H9 (cell line): ENCODE results near the gene CCDC92. TPM values are rescaled to one million over a fixed set of nuclear protein-coding genes. Genes with fewer than 3 reads are reported as not detected.

Source experiments
- DNase-seq: peaks from one replicate; pipeline ENCODE4 v3.0.0-alpha.2; 2017
- H2AFZ ChIP-seq: one replicate; pipeline ENCODE4 v1.6.1; 2013; ENCODE audit warnings: mild to moderate bottlenecking, low read length, control low read depth, moderate library complexity
- H2AK5ac ChIP-seq: 2 replicates; pipeline ENCODE4 v1.6.1; 2013; ENCODE audit warnings: low read length, control low read depth, mixed read lengths; ENCODE audit not compliant: insufficient read length
- H2BK120ac ChIP-seq: one replicate; pipeline ENCODE4 v1.6.1; 2013; ENCODE audit warnings: low read depth, mild to moderate bottlenecking, low read length, control low read depth, inconsistent platforms; ENCODE audit not compliant: poor library complexity, severe bottlenecking
- H2BK12ac ChIP-seq: 2 replicates; pipeline ENCODE4 v1.6.1; 2013; ENCODE audit warnings: low read length, control low read depth, mixed read lengths, low read depth; ENCODE audit not compliant: insufficient read length
- H2BK15ac ChIP-seq: 2 replicates; pipeline ENCODE4 v1.6.1; 2013; ENCODE audit warnings: low read depth, low read length, control low read depth
- H2BK20ac ChIP-seq: one replicate; pipeline ENCODE4 v1.6.1; 2013; ENCODE audit warnings: low read depth, mild to moderate bottlenecking, low read length, control low read depth, inconsistent platforms; ENCODE audit not compliant: poor library complexity, severe bottlenecking
- H2BK5ac ChIP-seq: 2 replicates; pipeline ENCODE4 v1.6.1; 2013; ENCODE audit warnings: low read length, control low read depth, mixed read lengths; ENCODE audit not compliant: insufficient read length
- H3K14ac ChIP-seq: 2 replicates; pipeline ENCODE4 v1.6.1; 2013; ENCODE audit warnings: low read length, control low read depth; ENCODE audit not compliant: insufficient read depth
- H3K18ac ChIP-seq: 2 replicates; pipeline ENCODE4 v1.6.1; 2013; ENCODE audit warnings: low read depth, mild to moderate bottlenecking, mixed read lengths, low read length, control low read depth; ENCODE audit not compliant: insufficient read length
- H3K23ac ChIP-seq: 2 replicates; pipeline ENCODE4 v1.6.1; 2013; ENCODE audit warnings: low read length, control low read depth, mixed read lengths, low read depth; ENCODE audit not compliant: insufficient read length
- H3K23me2 ChIP-seq: 2 replicates; pipeline ENCODE4 v1.6.1; 2013; ENCODE audit warnings: low read depth, mild to moderate bottlenecking, mixed read lengths, low read length, control low read depth; ENCODE audit not compliant: insufficient read length, poor library complexity, severe bottlenecking
- H3K27ac ChIP-seq: 2 replicates; pipeline ENCODE4 v1.5.1; 2013; ENCODE audit warnings: low read length, control low read depth, mixed read lengths, low read depth; ENCODE audit not compliant: insufficient read length
- H3K27me3 ChIP-seq: 2 replicates; pipeline ENCODE4 v1.6.1; 2013; ENCODE audit warnings: low read length, control low read depth, inconsistent platforms; ENCODE audit not compliant: insufficient read depth
- H3K4ac ChIP-seq: 2 replicates; pipeline ENCODE4 v1.6.1; 2013; ENCODE audit warnings: low read depth, mild to moderate bottlenecking, control low read depth, inconsistent platforms, low read length, moderate library complexity
- H3K4me1 ChIP-seq: 2 replicates; pipeline ENCODE4 v1.6.1; 2013; ENCODE audit warnings: low read length, control low read depth, inconsistent platforms; ENCODE audit not compliant: insufficient read depth
- H3K4me2 ChIP-seq: 2 replicates; pipeline ENCODE4 v1.6.1; 2013; ENCODE audit warnings: low read length, control low read depth, mixed read lengths; ENCODE audit not compliant: insufficient read length, insufficient read depth
- H3K56ac ChIP-seq: 2 replicates; pipeline ENCODE4 v1.6.1; 2013; ENCODE audit warnings: low read depth, mild to moderate bottlenecking, mixed read lengths, low read length, control low read depth; ENCODE audit not compliant: insufficient read length
- H3K79me1 ChIP-seq: 2 replicates; pipeline ENCODE4 v1.6.1; 2013; ENCODE audit warnings: low read depth, mild to moderate bottlenecking, moderate library complexity, low read length, control low read depth, inconsistent platforms; ENCODE audit not compliant: insufficient read depth, poor library complexity, severe bottlenecking
- H3K79me2 ChIP-seq: 2 replicates; pipeline ENCODE4 v1.6.1; 2013; ENCODE audit warnings: low read length, control low read depth, inconsistent platforms; ENCODE audit not compliant: insufficient read depth
- H3K9ac ChIP-seq: 2 replicates; pipeline ENCODE4 v1.6.1; 2013; ENCODE audit warnings: low read length, control low read depth, mixed read lengths; ENCODE audit not compliant: insufficient read length; ENCODE audit errors: extremely low read depth
- H3K9me3 ChIP-seq: one replicate; pipeline ENCODE4 v1.6.1; 2013; ENCODE audit warnings: low read depth, low read length, inconsistent platforms; ENCODE audit not compliant: control insufficient read depth
- H3T11ph ChIP-seq: one replicate; pipeline ENCODE4 v1.6.1; 2013; ENCODE audit warnings: mild to moderate bottlenecking, low read length, control low read depth, inconsistent platforms
- H4K20me1 ChIP-seq: one replicate; pipeline ENCODE4 v1.6.1; 2013; ENCODE audit not compliant: control insufficient read depth, insufficient read length, insufficient read depth
- H4K5ac ChIP-seq: 2 replicates; pipeline ENCODE4 v1.6.1; 2013; ENCODE audit warnings: low read depth, mild to moderate bottlenecking, mixed read lengths, low read length, control low read depth; ENCODE audit not compliant: insufficient read length
- H4K8ac ChIP-seq: replicated peaks from 2 replicates; pipeline ENCODE4 v1.6.1; 2013; ENCODE audit warnings: low read length, control low read depth, mixed read lengths, low read depth; ENCODE audit not compliant: insufficient read length
- H4K91ac ChIP-seq: 2 replicates; pipeline ENCODE4 v1.6.1; 2013; ENCODE audit warnings: low read depth, mild to moderate bottlenecking, moderate library complexity, mixed read lengths, low read length, control low read depth; ENCODE audit not compliant: insufficient read length
- H3K27ac Mint-ChIP-seq, 3 experiments: 2 replicates in 2 of 3; 3 replicates in 1 of 3; pipeline ENCODE4 v1.8.0; 2020 to 2021; ENCODE audit warnings: mixed read lengths in 3 of 3, mild to moderate bottlenecking in 1 of 3, moderate library complexity in 1 of 3
- H3K27me3 Mint-ChIP-seq: 2 replicates; pipeline ENCODE4 v1.8.0; 2021; ENCODE audit warnings: low read depth, mild to moderate bottlenecking, moderate library complexity, mixed read lengths
- H3K36me3 Mint-ChIP-seq, 3 experiments: 2 replicates in 2 of 3; 3 replicates in 1 of 3; pipeline ENCODE4 v1.8.0; 2020 to 2021; ENCODE audit warnings: low read depth in 3 of 3, mixed read lengths in 3 of 3; ENCODE audit not compliant: insufficient read depth in 1 of 3
- H3K4me1 Mint-ChIP-seq, 2 experiments: 2 replicates each; pipeline ENCODE4 v1.8.0; 2020; ENCODE audit warnings: mixed read lengths in 2 of 2
- H3K4me3 Mint-ChIP-seq, 2 experiments: 2 replicates in 1 of 2; 3 replicates in 1 of 2; pipeline ENCODE4 v1.8.0; 2020 to 2021; ENCODE audit warnings: mild to moderate bottlenecking in 2 of 2, mixed read lengths in 2 of 2, moderate library complexity in 1 of 2
- H3K9me3 Mint-ChIP-seq, 2 experiments: 2 replicates in 1 of 2; 3 replicates in 1 of 2; pipeline ENCODE4 v1.8.0; 2020; ENCODE audit warnings: mild to moderate bottlenecking in 2 of 2, mixed read lengths in 2 of 2, moderate library complexity in 1 of 2
- CTCF ChIP-seq: fragments of 200-600 bp; sonication (generic); conservative IDR thresholded peaks from 3 replicates; pipeline ENCODE4 v1.8.0; 2021; ENCODE audit warnings: antibody characterized with exemption, mild to moderate bottlenecking
- WGBS: extraction: QIAGEN DNeasy Blood & Tissue Kit; methylation state at CpG from one replicate; pipeline ENCODE4 v1.1.7; 2013; ENCODE audit warnings: missing lambda C conversion rate, low lambda C conversion rate, mixed read lengths; ENCODE audit not compliant: insufficient read length; ENCODE audit errors: extremely low coverage; 5-methylcytosine and 5-hydroxymethylcytosine counted together
- total RNA-seq: library from RNA; stranded (reverse); gene quantifications from 2 replicates; pipeline ENCODE4 v1.2.1, GENCODE V29; 2021

The CCDC92 gene
- total RNA-seq, 1 experiment from 2014 or later, result 1.3 TPM

DNA sequence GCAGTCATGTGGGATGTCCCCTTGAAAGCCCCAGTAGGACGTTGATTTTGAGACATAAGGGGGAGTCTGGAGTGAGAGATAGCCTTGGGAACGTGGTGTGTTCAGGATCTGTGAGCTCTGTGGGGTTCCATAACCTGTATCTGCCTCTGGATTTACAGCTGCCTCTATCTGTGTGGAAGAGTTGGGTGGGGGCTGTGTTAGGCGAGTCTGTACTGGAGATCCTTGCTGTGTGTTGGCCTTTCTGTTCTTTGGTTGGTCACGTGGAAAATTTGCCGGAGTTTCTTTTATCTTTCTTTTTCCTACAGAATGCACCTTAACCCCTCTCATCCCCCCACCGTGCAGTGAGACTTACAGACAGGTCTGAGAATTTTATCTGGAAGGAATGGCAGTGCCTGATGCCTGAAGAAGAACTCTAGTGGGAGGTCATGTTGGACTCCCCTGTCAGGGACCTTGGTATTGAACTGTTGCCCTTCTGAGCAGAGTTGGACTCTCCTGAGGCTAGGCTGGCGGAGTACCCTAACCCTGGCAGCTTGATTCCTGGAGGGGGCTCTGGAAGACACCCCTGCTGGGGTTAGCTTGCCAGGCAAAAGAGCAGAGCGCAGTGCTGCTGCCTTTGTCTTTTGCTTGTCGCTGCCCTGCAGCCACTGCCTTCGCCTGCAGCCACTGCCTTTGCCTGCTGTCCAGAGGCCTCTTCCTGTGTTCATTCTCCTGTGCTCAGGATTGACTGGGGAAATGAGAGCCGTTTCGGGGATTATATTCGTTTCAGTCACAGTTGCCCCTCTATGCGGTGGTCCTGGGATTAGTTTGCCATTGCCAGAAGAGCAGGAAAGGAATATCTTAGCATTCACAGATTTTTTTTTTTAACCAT lies 34.4 kb upstream of the CCDC92 start:
- no CpG with 5 or more reads among the region's 14 CpGs for WGBS
- no peak overlapping the region for H3K4me3 Mint-ChIP-seq
- no peak overlapping the region for H3K9ac ChIP-seq

More for the DNA sequence above, 34.4 kb upstream of the CCDC92 start:
- Histone ChIP-seq H3K14ac (no peak overlapping the region; the same call in 1 of the 2 replicates), H2BK15ac (no peak overlapping the region), H2BK12ac (no peak overlapping the region), H4K5ac (no peak overlapping the region), H3K27me3 (no peaks in the 10 kb centered on the region), H3K4ac (no peak overlapping the region), H4K91ac (no peak overlapping the region), H4K20me1 (no peaks in the 10 kb centered on the region), H2AFZ (no peak overlapping the region), H3K18ac (no peak overlapping the region), H3K79me2 (no peaks in the 10 kb centered on the region), H3K23ac (no peak overlapping the region), H3K4me2 (no peak overlapping the region), H2AK5ac (no peak overlapping the region), H2BK120ac (no peak overlapping the region), H3K27ac (no peak overlapping the region), H2BK5ac (no peak overlapping the region), H3K9me3 (no peaks in the 10 kb centered on the region), H4K8ac (no peak overlapping the region), H2BK20ac (no peak overlapping the region), H3K79me1 (no peaks in the 10 kb centered on the region), H3K4me1 (no peaks in the 10 kb centered on the region; the same call in 1 of the 2 replicates), H3K23me2 (no peaks in the 10 kb centered on the region), H3T11ph (no peak overlapping the region), H3K56ac (no peak overlapping the region)
- DNase-seq, result no peak
- peaks cover 11 to 18% of the 10 kb centered on the region in 2 experiments for H3K4me1 Mint-ChIP-seq
- no peaks in the 10 kb centered on the region for H3K9me3 Mint-ChIP-seq
- no peak for TF ChIP-seq CTCF
- H3K27ac Mint-ChIP-seq, result no peak overlapping the region; a peak in 1 of 7 replicates
- peaks cover 8 to 14% (median 13%) of the 10 kb centered on the region in 3 experiments; a peak in 6 of 7 replicates for H3K36me3 Mint-ChIP-seq
- H3K27me3 Mint-ChIP-seq, result no peaks in the 10 kb centered on the region
